ENCODE results near the gene TMEM255A.

GRCh38 chrX:120242813-120243212 is 68.4 kb downstream of the TMEM255A start:
- TF ChIP-seq ZNF274 (IDR thresholded peaks at IDR 0.05; ENCODE audit: low read depth, low read length) (no peak), SUZ12 (IDR thresholded peaks at IDR 0.05; ENCODE audit: extremely low read depth, insufficient read depth, insufficient read length) (no peak), YY1 (IDR thresholded peaks at IDR 0.05; ENCODE audit: insufficient read depth, insufficient read length) (no peak)
